DMS 273 treated with DMSO at 0.1 percent for 48 hours (cell line): ENCODE data around the gene RESP18.
A peak's percentile ranks its signal among the peaks of the same experiment; 100 is the strongest.
"Not testable (repeated sequence)": the region's sequence is repeated elsewhere in the genome, so short reads cannot be mapped to it uniquely, and the experiment has no call there.

Experiments
- DNase-seq: peaks from one replicate; lab custom pipeline; 2025; lab: John Stamatoyannopoulos, UW

The RESP18 gene

DNA sequence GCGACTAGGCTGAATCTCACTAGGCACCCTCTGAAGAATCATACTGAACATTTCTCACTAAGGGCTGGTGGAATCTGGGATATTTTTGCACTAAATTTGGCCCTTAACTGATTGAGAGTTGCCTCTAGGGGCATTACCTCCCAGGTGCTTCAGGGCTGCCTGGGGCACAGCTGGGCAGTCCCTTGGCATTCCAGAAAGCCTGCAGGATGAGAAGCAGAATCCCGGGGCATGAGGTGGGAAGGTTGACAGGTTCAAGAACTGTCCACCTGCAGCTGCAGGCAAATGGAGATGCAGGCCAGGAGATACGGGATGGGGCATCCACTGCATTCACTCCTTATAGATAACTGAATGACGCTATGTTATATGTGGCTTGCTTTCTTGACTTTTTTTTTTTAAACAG, 7.4 kb downstream of the RESP18 start:
- DNase-seq, result no peak

GRCh38 chr2:219323434-219323833, 9.1 kb downstream of the RESP18 start:
- DNase-seq, result no peak

- DNase-seq, result no peak
Measured at GRCh38 chr2:219314804-219315468, 17.6 kb downstream of the RESP18 start.

DNA sequence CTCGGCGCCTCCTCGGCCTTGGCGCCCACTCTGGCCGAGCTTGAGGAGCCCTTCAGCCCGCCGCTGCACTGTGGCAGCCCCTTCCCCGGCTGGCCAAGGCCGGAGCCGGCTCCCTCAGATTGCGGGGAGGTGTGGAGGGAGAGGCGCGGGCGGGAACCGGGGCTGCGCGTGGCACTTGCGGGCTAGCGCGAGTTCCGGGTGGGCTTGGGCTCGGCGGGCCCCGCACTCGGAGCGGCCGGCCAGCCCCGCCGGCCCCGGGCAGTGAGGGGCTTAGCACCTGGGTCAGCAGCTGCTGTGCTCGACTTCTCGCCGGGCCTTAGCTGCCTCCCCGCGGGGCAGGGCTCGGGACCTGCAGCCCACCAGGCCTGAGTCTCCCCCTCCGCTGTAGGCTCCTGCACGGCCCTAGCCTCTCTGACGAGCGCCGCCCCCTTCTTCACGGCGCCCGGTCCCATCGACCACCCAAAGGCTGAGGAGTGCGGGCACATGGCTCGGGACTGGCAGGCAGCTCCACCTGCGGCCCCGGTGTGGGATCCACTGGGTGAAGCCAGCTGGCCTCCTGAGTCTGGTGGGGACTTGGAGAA, 19.8 kb downstream of the RESP18 start:
- not testable (repeated sequence) for DNase-seq

DNA sequence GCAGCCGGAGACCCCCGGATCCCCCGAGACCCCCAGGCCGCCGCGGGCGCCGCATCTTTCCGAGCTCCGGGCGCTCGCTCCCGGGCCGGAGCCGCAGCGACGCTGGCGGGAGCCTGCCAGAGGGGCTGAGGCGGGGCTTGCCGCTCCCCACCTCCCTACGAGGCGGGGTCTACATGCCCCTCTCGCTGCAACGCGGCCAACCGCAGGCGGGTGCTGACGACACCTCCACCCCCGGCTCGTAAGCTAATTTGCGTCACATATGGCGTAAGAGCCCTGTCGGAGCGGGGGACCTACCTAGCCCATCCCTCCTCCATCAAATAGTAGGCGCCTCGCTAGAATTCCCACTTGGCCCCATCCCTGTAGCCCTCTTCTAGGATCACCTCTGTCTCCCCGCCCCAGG, 23.3 kb downstream of the RESP18 start, which contains the start of gene PTPRN:
PTPRN (minus strand) TSS at position 124 of the 400 bp plus-strand sequence; CDS start at position 55, 69 bp downstream.
- DNase-seq, result no peak

DNA sequence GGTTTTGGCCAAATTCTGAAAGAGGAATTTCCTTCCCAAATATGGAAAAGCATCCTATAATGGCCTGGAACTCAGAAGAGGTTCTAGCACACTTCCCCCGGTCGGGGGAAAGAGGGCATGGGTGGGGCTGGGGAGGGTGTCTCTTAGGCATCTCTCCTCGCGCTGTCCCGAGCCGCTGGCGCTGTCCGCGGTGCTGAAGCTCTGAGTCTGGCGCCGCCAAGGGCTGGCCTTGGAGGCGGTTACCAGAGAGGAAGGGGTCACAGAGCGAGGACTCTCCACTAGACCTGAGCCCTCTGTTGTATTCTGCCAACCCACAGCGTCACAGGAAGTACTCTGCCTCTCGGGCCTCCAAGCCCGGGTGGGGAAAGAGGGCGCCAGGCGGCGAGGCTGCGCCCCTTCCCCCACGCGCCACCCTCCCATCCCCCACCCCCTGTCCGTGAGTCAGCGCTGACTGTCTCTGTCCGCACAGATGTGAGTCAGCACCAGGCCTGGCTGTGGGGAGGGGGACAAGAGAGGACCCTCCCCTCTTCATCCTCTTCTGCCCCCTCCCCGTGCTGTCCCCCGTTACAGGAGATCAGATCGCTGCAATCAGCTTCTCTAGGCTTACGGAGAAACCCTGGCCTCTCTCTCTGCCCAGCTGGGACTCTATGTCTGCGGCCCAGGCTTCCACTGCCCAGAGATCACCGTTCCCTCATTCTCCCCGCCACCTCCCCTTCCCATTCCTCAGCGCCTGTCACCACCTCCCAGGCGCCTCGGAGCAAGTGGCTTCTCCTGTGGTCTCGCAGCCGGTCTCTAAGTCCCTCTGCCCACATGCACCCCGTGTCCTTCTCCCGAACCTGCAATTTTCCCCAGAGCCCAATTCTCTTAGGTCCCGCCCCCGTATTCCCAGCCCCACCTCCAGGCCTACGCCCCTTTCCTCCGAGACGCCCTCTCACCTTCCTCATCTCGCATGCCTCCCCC, 24.1 kb downstream of the RESP18 start:
- no peak for DNase-seq

DNA sequence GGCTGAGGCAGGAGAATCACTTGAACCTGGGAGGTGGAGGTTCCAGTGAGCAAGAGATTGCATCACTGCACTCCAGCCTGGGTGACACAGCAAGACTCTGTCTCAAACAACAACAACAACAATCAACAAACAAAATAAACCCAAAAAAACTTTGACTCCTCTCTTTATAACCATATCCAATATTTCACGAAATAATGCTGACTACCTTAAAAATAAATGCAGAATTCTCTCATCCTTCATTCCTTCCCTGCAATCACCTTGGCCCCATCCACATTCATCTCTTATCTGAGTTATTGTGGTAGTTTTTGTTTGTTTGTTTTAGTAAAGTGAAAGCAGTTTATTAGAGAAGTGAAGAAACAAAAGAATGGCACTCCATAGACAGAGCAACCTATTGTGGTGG, 26.5 kb downstream of the RESP18 start:
- no peak for DNase-seq

GRCh38 chr2:219304223-219304622, 28.3 kb downstream of the RESP18 start:
- no peak for DNase-seq

DNA sequence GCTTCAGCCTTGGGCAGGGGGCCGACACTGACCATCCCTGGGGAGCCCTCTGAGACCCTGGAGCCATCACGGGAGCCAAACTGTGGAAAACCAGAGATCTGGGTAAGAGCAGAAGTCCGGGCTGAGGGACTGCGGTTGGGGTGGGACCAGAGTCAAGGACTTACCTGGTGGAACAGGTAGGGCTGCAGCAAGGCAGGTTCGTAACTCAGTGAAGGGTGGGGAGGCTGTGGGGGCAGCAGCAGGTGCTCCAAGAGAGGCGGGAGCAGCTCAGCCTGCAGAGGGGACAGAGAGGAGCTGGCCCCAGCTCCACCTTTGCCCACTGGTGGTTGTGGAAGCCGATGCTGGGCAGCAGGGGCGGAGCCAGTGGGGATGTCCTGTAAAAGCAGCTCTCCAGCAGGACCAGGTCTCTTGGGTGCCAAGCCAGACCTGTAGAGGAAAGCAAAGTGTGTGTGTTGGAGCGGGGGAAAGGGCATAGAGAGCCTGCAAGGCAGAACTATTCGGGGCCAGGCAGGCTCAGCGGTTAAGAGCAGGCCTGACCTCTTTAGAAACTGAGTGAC, 30.1 kb downstream of the RESP18 start:
- DNase-seq, result no peak

GRCh38 chr2:219300022-219300421, 32.5 kb downstream of the RESP18 start:
- DNase-seq, result no peak

GRCh38 chr2:219299372-219299760, 33.2 kb downstream of the RESP18 start:
- DNase-seq, result no peak

- peak; percentile 32 for DNase-seq
Measured at GRCh38 chr2:219298759-219299371, 33.7 kb downstream of the RESP18 start.

DNA sequence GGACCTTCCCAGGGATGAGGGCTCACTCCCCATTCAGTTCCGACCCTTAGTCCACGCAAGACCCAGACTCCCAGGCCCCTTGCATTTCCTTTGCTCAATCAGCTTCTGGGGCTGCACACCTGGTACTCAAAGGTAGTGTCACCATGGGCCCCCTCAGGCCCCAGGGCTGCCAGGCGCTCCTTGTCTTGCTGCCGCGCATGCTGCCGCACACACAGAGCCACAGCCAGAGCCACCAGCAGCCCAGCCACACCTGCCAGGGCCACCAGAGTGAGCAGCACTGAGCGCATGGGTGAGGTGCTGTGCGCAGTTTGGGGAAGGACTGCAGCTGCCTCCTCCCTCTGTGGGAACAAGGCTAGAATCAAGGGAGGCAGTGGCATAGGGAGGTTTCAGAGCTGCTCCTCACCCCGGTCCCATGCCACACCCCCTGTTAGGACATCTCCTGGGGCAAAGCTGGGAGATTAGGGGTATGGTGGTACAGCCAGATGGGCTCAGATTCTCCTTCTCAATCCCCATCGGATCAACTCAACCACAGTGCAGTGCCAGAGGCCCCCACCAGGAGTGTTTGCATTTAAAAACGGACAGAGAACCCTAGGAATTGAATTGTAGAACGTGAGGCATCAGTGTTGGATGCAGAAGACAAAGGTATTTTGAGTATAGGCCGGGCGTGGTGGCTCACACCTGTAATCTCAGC, 34.6 kb downstream of the RESP18 start:
- no peak for DNase-seq

DNA sequence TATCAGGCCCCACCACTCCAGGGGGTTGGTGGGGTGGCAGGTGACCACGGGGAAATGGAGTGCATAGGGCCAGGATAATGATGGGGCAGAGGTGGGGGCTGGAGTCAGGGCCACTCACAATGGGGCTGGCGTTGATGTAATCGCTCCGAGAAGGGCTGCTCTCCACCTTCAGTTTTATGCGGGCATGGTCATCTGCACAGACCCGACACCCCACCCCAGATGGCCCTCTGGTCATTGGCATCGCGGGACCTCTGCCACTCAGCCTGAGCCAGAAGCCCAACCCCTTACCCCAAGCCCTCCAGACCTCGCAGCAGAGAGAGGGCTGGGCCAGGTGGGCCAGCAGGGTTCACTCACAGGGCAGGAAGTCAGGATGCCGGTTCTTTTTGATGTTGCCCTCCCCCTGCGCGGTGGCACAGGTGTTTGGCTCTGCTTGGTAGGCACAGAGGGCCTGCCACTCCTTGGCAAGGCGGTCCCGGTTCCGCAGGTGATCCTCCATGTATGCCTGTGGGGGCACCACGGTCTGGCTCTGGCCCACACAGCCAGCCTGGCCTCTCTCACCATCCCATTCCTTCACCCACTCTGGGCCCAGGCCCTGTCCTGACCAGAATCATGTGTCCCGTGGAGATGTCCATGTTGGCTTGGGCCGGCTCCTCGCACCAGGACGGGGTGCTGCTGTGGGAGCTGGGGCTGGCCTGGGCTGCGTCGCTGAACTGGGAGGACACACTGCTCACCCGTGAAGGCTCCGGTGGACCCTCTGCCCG, 35.7 kb downstream of the RESP18 start:
- DNase-seq, result no peak

GRCh38 chr2:219296142-219296541, 36.4 kb downstream of the RESP18 start:
- no peak for DNase-seq

DNA sequence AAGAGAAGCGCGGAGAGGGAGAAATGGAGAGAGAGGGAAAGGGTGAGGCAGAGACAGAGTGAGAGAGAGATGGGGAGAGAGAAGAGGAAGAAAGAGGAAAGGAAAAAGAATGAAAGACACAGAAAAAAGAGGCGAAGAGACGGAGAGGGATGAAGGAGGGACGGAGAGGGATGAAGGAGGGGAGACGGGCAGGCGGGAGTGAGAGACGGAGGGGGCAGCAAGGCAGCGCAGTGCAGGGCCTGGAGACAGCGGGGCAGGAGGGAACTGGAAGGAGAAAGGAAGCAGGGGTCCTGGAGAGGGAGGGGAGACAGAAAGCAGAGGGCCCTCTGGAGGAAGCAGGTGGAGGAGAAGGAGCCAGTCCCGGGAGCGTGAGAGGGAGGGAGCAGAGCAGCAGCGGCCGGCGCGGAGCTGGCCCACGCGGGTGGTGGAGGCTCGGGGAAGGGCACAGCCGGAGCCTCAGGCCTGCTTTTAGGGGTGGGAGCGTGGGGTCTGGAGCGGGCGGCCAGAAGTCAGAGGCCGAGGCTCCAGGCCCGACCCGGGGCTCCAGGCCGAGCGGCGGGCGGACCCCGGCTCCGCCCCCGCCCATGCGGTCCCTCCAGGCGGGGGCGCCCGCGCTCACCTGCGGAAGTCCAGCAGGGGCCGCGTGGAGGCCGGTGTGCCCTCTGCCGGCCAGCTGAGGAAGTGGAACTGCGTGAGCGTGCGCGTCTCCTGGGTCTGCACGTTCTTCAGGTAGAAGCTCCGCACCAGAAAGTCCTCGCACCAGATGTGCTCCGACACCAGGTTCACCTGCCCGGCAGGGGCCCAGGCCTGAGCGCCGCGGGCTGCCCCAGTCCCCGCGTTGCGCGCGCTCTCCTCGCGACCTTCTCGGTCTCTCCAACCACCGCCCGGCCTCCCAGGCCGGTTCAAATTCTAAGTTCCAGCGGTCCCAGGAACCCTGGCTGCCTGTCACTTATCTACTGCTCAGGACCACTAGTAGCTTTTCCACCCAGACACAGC, 37.9 kb downstream of the RESP18 start:
- peak; percentile 37 for DNase-seq

DNA sequence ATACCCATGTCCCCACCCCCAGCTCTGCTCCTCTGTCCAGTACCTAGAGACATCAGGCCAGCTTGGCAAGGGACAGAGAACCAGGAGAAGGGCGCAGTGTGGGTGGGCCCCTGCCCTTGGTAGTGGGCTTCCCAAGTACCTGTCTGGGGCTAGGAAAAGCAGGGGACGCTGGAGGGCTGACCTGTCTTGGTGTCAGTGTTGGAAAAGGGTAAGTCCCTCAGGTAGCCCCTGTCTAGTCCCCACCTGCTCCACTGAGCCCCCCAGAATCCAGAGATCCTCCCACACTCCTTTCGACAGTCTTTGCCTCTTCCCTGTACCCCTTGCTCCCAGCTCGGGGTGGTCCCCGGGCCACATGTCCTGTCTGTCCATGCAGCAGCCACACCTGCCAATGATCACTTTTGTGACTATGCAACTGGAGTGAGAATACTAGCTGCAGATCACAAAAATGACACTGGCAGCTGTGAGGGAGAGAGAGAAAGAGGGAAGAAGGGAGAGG, 38.8 kb downstream of the RESP18 start:
- DNase-seq, result no peak

GRCh38 chr2:219292616-219293015, 39.9 kb downstream of the RESP18 start:
- no peak for DNase-seq

GRCh38 chr2:219291910-219292490, 40.5 kb downstream of the RESP18 start:
- no peak for DNase-seq
